ENCODE measurements around the gene PSMB7.

DNA sequence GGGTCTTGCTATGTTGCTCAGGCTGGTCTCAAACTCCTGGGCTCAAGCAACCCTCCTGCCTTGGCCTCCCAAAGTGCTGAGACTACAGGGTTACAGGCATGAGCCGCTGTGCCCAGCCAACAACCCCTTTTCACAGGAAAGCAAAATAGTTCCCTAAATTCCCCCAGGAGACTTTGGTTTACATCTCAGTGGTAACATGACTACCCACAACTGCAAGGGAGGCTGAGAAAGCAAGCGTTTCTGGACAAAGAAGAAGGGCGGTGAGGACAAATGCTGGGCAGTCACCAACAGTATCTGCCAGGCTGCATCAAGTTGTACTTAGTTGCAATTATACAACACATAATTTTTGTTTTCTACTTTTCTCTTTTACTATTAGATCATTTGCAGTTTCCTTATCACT, 27.6 kb upstream of the PSMB7 start:
- TF ChIP-seq, protein P1, sequence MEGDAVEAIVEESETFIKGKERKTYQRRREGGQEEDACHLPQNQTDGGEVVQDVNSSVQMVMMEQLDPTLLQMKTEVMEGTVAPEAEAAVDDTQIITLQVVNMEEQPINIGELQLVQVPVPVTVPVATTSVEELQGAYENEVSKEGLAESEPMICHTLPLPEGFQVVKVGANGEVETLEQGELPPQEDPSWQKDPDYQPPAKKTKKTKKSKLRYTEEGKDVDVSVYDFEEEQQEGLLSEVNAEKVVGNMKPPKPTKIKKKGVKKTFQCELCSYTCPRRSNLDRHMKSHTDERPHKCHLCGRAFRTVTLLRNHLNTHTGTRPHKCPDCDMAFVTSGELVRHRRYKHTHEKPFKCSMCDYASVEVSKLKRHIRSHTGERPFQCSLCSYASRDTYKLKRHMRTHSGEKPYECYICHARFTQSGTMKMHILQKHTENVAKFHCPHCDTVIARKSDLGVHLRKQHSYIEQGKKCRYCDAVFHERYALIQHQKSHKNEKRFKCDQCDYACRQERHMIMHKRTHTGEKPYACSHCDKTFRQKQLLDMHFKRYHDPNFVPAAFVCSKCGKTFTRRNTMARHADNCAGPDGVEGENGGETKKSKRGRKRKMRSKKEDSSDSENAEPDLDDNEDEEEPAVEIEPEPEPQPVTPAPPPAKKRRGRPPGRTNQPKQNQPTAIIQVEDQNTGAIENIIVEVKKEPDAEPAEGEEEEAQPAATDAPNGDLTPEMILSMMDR (IDR thresholded peaks at IDR 0.05): no peak
- TF ChIP-seq POLR2A (IDR thresholded peaks at IDR 0.05) (no peak), EP300 (IDR thresholded peaks at IDR 0.05) (no peak)
